ENCODE measurements around the gene PLA2G12B.

PLA2G12B gene

GRCh38 chr10:72888151-72888638, 66.4 kb downstream of the PLA2G12B start:
- DNase-seq, result no peak

GRCh38 chr10:72887043-72887442, 67.6 kb downstream of the PLA2G12B start:
- DNase-seq, result peak; percentile 39 to 50 (median 43)

GRCh38 chr10:72886621-72887020, 68.0 kb downstream of the PLA2G12B start:
- DNase-seq, result no peak

GRCh38 chr10:72885953-72886352, 68.7 kb downstream of the PLA2G12B start:
- DNase-seq, result no peak

All from suppressor macrophage treated with lipopolysaccharide for 1 hour (primary cell).